NCI-H2196 (cell line): ENCODE measurements around the gene LRG1.
"Not testable (repeated sequence)": the region's sequence is repeated elsewhere in the genome, so short reads cannot be mapped to it uniquely, and the experiment has no call there.

Experiments
- DNase-seq: peaks from one replicate; lab custom pipeline; 2025; ENCODE audit not compliant: unreplicated experiment; lab: John Stamatoyannopoulos, UW

LRG1 gene

GRCh38 chr19:4553092-4553695 lies 13.4 kb upstream of the LRG1 start:
- no peak for DNase-seq

GRCh38 chr19:4552525-4552819 lies 12.6 kb upstream of the LRG1 start:
- DNase-seq = no peak

GRCh38 chr19:4550479-4551050 lies 10.7 kb upstream of the LRG1 start:
- no peak for DNase-seq

DNA sequence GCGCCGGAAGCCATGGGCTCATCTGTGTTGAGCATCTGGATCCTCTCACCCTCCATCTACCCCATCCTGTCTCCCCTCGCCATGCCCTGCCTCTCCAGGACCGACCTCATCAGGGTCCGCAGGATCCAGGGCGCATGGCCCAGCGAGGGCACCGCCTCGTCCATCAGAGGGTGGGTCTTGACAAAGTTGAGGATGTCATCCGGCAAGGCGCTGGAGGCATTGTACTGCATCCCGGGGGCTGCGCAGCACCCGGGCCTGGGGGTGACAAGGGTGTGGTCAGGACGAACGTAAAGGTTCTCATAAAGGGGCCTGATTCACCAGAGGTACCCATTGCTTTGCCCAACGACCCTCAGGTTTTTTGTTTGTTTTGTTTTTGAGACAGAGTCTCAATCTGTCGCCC lies 10.2 kb upstream of the LRG1 start:
- no peak for DNase-seq

DNA sequence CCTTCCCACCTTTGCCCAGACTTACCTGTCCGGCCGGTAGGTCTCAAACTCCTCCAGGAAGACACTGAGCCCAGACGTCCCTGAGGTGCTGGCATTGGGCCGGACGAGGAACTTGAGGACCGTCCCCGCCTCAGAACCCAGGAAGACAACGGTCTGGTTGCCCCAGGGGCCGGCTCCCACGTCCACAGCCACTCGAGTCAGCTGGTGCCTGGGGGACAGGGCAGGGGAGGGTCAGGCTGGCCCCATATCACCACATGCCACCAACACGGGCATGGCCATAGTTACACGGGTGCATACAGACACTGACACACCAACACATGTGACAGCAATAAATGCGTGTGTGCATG lies 8.4 kb upstream of the LRG1 start:
- DNase-seq = no peak

DNA sequence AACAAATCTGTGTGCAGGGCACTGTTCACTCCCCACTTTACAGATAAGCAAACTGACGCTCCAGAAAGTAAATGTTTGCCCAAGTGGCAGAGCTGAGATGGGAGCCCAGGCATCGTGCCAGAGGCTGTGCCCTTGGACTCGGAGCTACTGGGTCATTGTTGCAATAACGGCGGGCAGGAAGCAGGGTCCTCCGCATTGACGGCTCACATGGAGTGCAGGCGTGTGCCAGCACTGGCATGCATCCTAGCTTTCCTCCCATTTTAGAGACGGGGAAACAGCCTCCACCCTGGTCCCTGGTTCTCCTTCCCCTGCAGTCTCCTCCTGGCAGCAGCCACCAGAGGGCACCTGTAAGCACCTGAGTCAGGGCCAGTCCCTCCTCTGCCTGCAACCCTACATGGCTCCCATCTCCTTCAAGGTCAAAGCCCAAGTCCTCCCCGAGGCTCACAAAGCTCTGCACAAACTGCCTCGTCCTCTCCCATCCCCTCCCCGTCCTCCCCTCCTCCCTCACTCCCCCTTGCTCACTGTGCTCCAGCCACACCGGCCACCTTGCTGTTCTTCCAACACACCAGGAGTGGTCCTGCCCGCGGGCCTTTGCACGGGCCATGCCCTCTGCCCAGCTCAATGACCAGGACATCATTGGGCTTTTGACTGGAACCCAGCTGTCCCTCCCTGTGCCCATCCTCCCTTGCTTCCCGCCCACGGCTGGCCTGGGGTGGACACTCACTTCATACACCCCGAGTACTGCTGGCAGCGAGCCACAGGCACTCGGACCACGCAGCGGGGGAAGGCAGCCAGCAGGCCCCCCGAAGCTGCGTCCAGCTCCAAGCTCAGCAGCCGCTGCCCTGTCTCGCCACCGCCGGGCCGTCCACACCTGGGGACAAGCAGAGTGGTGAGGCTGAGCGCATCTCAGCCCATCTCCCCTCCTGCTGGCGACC lies 7.7 kb upstream of the LRG1 start:
- no peak for DNase-seq

DNA sequence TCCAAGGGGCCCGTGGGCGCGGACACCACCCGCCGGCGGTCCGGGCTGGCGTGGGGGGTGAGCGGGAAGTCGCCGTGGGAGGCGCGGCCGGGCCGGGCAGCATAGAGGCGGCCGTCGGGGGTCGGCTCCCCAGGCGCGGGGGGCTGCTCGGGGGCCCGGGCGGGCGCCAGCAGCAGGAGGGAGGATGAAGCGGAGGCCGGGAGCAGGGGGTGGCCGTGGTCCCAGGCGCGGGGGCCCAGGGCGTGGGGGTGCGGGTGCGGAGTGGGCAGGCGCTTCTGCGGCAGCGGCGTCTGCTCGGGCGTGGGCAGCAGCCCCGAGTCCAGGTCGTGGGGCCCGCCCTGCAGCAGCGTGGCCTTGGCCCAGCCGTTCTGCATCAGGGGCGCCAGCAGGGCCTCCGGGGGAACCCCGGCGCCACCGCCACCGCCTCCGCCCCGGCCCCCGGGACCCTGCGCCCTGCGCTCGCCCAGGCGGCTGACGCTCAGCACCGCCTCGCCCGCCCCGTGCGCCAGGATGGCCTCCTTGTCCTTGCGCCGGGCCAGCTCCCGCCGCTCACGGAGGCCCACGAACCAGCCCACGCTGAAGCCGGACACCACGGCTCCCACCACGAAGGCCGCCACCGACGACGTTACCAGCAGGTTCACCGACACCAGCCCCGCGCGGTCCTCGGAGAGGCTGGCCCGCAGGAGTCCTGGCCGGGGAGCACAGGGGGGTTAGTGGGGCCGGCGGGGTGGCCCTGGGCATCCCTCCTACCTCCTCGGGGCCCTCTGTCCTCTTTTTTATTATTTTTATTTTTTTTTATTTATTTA lies 4.2 kb upstream of the LRG1 start:
- DNase-seq = no peak

- no peak for DNase-seq
Measured at GRCh38 chr19:4542896-4543841, 3.3 kb upstream of the LRG1 start.

- DNase-seq = not testable (repeated sequence)
Measured at GRCh38 chr19:4541806-4542145, 1.9 kb upstream of the LRG1 start.

GRCh38 chr19:4541114-4541805 lies 1.4 kb upstream of the LRG1 start:
- no peak for DNase-seq

DNA sequence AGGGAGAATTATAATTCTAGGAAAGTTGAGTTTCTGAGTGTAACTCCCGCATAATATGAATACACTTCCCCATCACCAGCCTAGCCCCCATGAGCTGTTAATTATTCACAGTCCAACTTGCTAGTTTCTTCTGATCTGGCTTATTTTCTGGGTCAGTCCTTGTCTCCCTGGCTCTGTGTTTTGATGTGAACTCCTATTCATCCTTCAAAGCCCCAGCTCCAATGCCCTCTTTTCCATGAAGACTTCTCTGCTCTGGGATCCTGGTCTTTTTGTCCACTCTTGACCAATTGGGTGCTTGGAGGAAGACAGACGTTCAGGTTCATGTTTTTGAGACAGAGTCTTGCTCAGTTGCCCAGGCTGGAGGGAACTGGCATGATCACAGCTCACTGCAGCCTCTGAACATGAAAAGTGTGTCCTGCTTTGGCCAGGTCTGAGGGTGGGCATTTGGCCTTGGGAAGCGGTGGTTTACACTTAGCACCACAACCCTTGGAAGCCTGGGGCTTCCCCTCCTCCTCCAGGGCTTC lies 605 bp downstream of the LRG1 start:
- no peak for DNase-seq

GRCh38 chr19:4538601-4538954 lies 1.3 kb downstream of the LRG1 start:
- DNase-seq = peak; percentile 76

DNA sequence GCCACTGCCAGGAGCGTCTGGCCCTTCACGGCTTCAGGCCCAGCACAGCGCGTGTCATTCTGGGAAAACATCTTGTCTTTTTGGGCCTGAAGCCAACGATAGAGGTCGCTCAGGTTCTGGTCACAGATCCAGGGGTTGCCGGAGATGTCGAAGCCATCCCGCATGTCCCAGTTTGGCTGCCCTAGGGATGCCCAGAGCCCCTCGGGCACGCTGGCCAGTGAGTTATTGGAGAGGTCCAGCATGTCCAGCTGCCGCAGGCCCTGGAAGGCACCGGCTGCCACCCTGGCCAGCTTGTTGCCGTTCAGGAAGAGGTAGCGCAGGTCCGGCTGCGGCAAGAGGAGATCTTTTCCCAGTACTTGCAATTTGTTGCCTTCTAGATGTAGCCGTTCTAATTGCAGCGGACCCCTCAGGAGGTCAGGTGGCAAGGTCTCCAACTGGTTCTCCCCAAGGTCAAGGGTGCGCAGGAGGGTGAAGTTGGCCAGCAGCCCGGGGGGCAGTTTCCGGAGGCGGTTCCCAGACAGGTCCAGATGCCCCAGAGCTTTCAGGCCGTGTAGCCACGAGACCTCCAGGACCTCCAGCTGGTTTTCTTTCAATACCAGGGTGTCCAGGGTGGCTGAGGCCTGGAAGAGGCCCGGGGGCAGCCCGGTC lies 1.8 kb downstream of the LRG1 start:
- peak; percentile 43 for DNase-seq

- DNase-seq = peak; percentile 61
Measured at GRCh38 chr19:4536798-4537197, 3.0 kb downstream of the LRG1 start.

DNA sequence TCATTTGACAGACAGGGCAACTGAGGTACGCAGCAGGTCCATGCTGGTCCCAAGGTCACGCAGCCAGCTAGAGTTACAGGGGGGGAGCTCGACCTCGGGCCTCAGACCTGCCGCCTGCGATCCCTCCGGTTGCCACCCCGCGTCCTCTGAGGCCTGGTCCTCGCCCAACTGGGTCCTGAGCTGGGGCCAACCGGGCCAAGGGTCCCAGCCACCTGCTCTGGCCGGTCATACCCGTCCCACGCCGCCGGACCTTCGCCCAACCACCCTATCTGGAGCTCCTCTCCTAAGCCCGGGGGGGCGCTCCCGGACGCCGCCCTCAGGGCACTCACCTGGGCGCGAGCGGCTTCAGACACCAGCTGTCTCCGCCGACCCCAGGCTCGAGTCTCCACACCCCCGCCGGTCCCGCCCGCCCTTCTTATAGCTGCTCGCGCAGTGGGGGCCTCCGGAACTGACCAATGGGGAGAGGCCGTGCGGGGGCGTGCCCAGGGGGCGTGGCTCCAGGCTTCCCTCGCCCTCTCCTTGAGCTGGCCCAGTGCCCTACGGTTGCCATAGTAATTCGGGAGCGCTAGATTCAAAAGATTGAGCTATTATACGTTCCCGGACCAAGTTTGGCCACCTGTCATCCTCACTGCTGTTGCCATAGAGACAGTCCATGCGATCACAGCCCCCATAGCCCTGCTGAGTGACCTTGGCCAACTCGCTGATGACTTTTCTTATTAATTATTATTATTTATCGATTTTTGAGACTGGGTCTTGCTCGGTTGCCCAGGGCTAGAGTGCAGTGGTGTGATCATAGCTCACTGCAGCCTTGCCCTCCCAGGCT lies 4.8 kb downstream of the LRG1 start, which contains the start of gene PLIN5:
TSS of gene PLIN5 (minus strand) at position 389 of the 823 bp plus-strand sequence. CDS start 1,150 bp downstream, outside the sequence.
- peak; percentile 97 for DNase-seq

GRCh38 chr19:4533835-4534424 lies 5.9 kb downstream of the LRG1 start:
- no peak for DNase-seq

DNA sequence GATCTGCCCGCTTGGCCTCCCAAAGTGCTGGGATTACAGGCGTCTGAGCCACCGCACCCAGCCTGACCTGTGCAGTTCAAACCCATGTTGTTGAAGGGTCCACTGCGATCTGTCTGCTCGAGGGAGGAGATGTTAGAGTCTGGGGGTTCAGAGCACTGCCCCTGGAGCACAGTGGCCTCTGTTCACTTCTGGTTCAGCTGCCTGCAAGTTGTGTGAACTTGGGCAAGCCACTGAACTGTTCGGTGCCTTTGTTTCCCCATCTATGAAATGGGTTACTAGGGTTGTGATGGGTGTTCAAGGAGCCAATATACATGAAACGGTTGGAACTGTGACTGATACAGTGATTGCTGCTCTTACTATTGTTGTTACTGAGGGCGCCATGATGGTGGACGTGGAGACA lies 6.5 kb downstream of the LRG1 start:
- no peak for DNase-seq

GRCh38 chr19:4531562-4532165 lies 8.2 kb downstream of the LRG1 start:
- DNase-seq = no peak
